ENCODE measurements around the gene RUVBL2. TPM values are rescaled to one million over a fixed set of nuclear protein-coding genes. Genes with fewer than 3 reads are reported as not detected.
"Not testable (repeated sequence)": the region's sequence is repeated elsewhere in the genome, so short reads cannot be mapped to it uniquely, and the experiment has no call there.

Gene RUVBL2
- total and polyA plus RNA-seq, 2 of the 4 experiments (the other 2 are of a cell fraction): 196 to 391 TPM

- CTCF ChIA-PET: not testable (repeated sequence)
Observed at GRCh38 chr19:49043548-49043947, 49.9 kb downstream of the RUVBL2 start, which contains the start of gene CGB5. CGB5 (plus strand) TSS chr19:49043848; CDS start chr19:49044210, 362 bp downstream.

GRCh38 chr19:49049011-49049410 is 55.3 kb downstream of the RUVBL2 start, which contains the start of gene CGB8:
CGB8 (minus strand) TSS chr19:49049111; CDS start chr19:49048739, 372 bp downstream.
- H3K27ac ChIP-seq (ENCODE audit: insufficient read depth, low read length); H2BK120ac ChIP-seq (ENCODE audit: low read depth, low read length); H4K5ac ChIP-seq (ENCODE audit: low read depth, low read length); DNase-seq; H3K56ac ChIP-seq (ENCODE audit: extremely low read depth, insufficient read depth, low read length); ATAC-seq (ENCODE audit: low read depth); H3K4me2 ChIP-seq (ENCODE audit: low read depth, low read length); H4K8ac ChIP-seq (ENCODE audit: low read depth in 2 of 2, low read length in 2 of 2); H2AFZ ChIP-seq (replicated peaks; ENCODE audit: low read length, poor library complexity); H3K18ac ChIP-seq (ENCODE audit: low read depth, low read length); H4K91ac ChIP-seq (ENCODE audit: insufficient read depth, low read depth, low read length); dilution Hi-C loops (cut with HindIII; ENCODE audit: low sequenced_read_pairs, unreplicated experiment); H3K79me1 ChIP-seq (ENCODE audit: low read depth in 1 of 2, low read length in 2 of 2); H3K9me1 ChIP-seq (ENCODE audit: insufficient read depth, low read length); H3K9me3 ChIP-seq (ENCODE audit: control insufficient read depth, insufficient read depth, low read length); H3K27me3 ChIP-seq (ENCODE audit: control insufficient read depth, insufficient read depth, low read length); H3K36me3 ChIP-seq (ENCODE audit: control insufficient read depth, insufficient read depth, low read length); H2BK20ac ChIP-seq (ENCODE audit: low read depth, low read length); intact Hi-C loops (cut with micrococcal nuclease); H2AK9ac ChIP-seq (replicated peaks; ENCODE audit: low read depth, low read length, poor library complexity); H2AK5ac ChIP-seq (ENCODE audit: low read depth, low read length); H3K23ac ChIP-seq (ENCODE audit: low read depth, low read length); H2BK5ac ChIP-seq (ENCODE audit: low read depth, low read length, poor library complexity, severe bottlenecking); POLR2A ChIA-PET (ENCODE audit: unreplicated experiment); H3K9ac ChIP-seq (ENCODE audit: low read depth, low read length); H4K20me1 ChIP-seq (ENCODE audit: insufficient read depth, low read length); BruUV-seq (replicated peaks); H3K14ac ChIP-seq (replicated peaks; ENCODE audit: low read depth, low read length); H3K4me1 ChIP-seq (ENCODE audit: control insufficient read depth, insufficient read depth, low read length); H3K4ac ChIP-seq (ENCODE audit: low read depth, low read length); in situ Hi-C loops (cut with MboI; ENCODE audit: low sequenced_read_pairs); CTCF ChIA-PET; H3K4me3 ChIP-seq (ENCODE audit: insufficient read depth, low read depth, low read length); H2BK15ac ChIP-seq (ENCODE audit: low read depth, low read length): not testable (repeated sequence)
- no CpG with 5 or more reads among the region's 12 CpGs for WGBS, 2 experiments (ENCODE audit: extremely low coverage in 2 of 2, insufficient read length in 1 of 2)

More at GRCh38 chr19:49043548-49043947, 49.9 kb downstream of the RUVBL2 start, which contains the start of gene CGB5:
- H3K23ac ChIP-seq (ENCODE audit: low read depth, low read length); H3K9ac ChIP-seq (ENCODE audit: low read depth, low read length); H3K27me3 ChIP-seq (ENCODE audit: control insufficient read depth, insufficient read depth, low read length); H2AK9ac ChIP-seq (replicated peaks; ENCODE audit: low read depth, low read length, poor library complexity); H3K27ac ChIP-seq (ENCODE audit: insufficient read depth, low read length); H4K5ac ChIP-seq (ENCODE audit: low read depth, low read length); H3K14ac ChIP-seq (replicated peaks; ENCODE audit: low read depth, low read length); POLR2A ChIA-PET (ENCODE audit: unreplicated experiment); H3K9me3 ChIP-seq (ENCODE audit: control insufficient read depth, insufficient read depth, low read length); H2BK5ac ChIP-seq (ENCODE audit: low read depth, low read length, poor library complexity, severe bottlenecking); H2BK20ac ChIP-seq (ENCODE audit: low read depth, low read length); ATAC-seq (ENCODE audit: low read depth); DNase-seq; H3K4me2 ChIP-seq (ENCODE audit: low read depth, low read length); dilution Hi-C loops (cut with HindIII; ENCODE audit: low sequenced_read_pairs, unreplicated experiment); H2BK120ac ChIP-seq (ENCODE audit: low read depth, low read length); BruUV-seq (replicated peaks); H3K36me3 ChIP-seq (ENCODE audit: control insufficient read depth, insufficient read depth, low read length); intact Hi-C loops (cut with micrococcal nuclease); H4K20me1 ChIP-seq (ENCODE audit: insufficient read depth, low read length); H3K56ac ChIP-seq (ENCODE audit: extremely low read depth, insufficient read depth, low read length); H2BK15ac ChIP-seq (ENCODE audit: low read depth, low read length); in situ Hi-C loops (cut with MboI; ENCODE audit: low sequenced_read_pairs); H3K4ac ChIP-seq (ENCODE audit: low read depth, low read length); H3K4me1 ChIP-seq (ENCODE audit: control insufficient read depth, insufficient read depth, low read length); H4K8ac ChIP-seq (ENCODE audit: low read depth in 2 of 2, low read length in 2 of 2); H2AK5ac ChIP-seq (ENCODE audit: low read depth, low read length); H3K4me3 ChIP-seq (ENCODE audit: insufficient read depth, low read depth, low read length); H4K91ac ChIP-seq (ENCODE audit: insufficient read depth, low read depth, low read length); H2AFZ ChIP-seq (replicated peaks; ENCODE audit: low read length, poor library complexity); H3K9me1 ChIP-seq (ENCODE audit: insufficient read depth, low read length); H3K18ac ChIP-seq (ENCODE audit: low read depth, low read length); H3K79me1 ChIP-seq (ENCODE audit: low read depth in 1 of 2, low read length in 2 of 2): not testable (repeated sequence)
- WGBS, 2 experiments (ENCODE audit: extremely low coverage in 2 of 2, insufficient read length in 1 of 2): 69% methylated on average over 5 of the region's 15 CpGs; no CpG with 5 or more reads in 1 of the 2 experiments

Measured in IMR-90 (cell line).